Activated CD8-positive, alpha-beta T cell treated with anti-CD3 and anti-CD28 coated beads, Interleukin-2, amount 10 ng/mL, durations not matched to agents 7 days and 5 days (primary cell): Measurements from ENCODE around the gene DCBLD2. TPM values are rescaled to one million over a fixed set of nuclear protein-coding genes. Genes with fewer than 3 reads are reported as not detected.

Experiments used
- ATAC-seq: fragments of 150-1000 bp; cut with Tn5 transposase; one replicate; pipeline ENCODE4 v1.10.0; 2021; ENCODE audit warnings: moderate library complexity
- CTCF ChIA-PET: fragments of 350-600 bp; sonication (Branson Sonifier 250); formaldehyde crosslinking; loops from one replicate; lab custom pipeline; 2021; ENCODE audit warnings: antibody characterized with exemption; lab: Charles Lee
- POLR2A ChIA-PET: fragments of 350-600 bp; sonication (Branson Sonifier 250); formaldehyde crosslinking; loops from one replicate; lab custom pipeline; 2021; ENCODE audit warnings: antibody characterized with exemption; lab: Charles Lee
- DNase-seq: peaks from one replicate; pipeline ENCODE4 v3.0.0-alpha.2; 2020
- H3K27ac Mint-ChIP-seq: one replicate; pipeline ENCODE4 v1.8.0; 2021; ENCODE audit warnings: mild to moderate bottlenecking, mixed read lengths
- H3K27me3 Mint-ChIP-seq: one replicate; pipeline ENCODE4 v1.8.0; 2021; ENCODE audit warnings: low read depth, mixed read lengths
- H3K36me3 Mint-ChIP-seq: one replicate; pipeline ENCODE4 v1.8.0; 2021; ENCODE audit warnings: low read depth, mixed read lengths
- H3K4me1 Mint-ChIP-seq: one replicate; pipeline ENCODE4 v1.8.0; 2021; ENCODE audit warnings: low read depth, mixed read lengths
- H3K4me3 Mint-ChIP-seq: one replicate; pipeline ENCODE4 v1.8.0; 2021; ENCODE audit warnings: mild to moderate bottlenecking, mixed read lengths
- H3K9me3 Mint-ChIP-seq: one replicate; pipeline ENCODE4 v1.8.0; 2022; ENCODE audit warnings: mixed read lengths; ENCODE audit not compliant: insufficient read depth
- total RNA-seq, 2 experiments: library from RNA; stranded (reverse); gene quantifications; one replicate each; pipeline ENCODE4 v1.2.3, GENCODE V29; 2021

DCBLD2 gene
- total RNA-seq, 2 experiments from 2014 or later = 1.2 to 1.3 TPM

- Mint-ChIP-seq H3K36me3 (no peaks in the 10 kb centered on the region), H3K9me3 (no peaks in the 10 kb centered on the region), H3K4me3 (no peak overlapping the region), H3K27ac (no peak overlapping the region), H3K27me3 (peaks cover 11% of the 10 kb centered on the region), H3K4me1 (peaks cover 2% of the 10 kb centered on the region)
- CTCF ChIA-PET = no interaction called here
- ATAC-seq = no peak
- DNase-seq = no peak
- POLR2A ChIA-PET = no interaction called here
These were observed 125.4 kb downstream of the DCBLD2 start for GRCh38 chr3:98776140-98776493.

DNA sequence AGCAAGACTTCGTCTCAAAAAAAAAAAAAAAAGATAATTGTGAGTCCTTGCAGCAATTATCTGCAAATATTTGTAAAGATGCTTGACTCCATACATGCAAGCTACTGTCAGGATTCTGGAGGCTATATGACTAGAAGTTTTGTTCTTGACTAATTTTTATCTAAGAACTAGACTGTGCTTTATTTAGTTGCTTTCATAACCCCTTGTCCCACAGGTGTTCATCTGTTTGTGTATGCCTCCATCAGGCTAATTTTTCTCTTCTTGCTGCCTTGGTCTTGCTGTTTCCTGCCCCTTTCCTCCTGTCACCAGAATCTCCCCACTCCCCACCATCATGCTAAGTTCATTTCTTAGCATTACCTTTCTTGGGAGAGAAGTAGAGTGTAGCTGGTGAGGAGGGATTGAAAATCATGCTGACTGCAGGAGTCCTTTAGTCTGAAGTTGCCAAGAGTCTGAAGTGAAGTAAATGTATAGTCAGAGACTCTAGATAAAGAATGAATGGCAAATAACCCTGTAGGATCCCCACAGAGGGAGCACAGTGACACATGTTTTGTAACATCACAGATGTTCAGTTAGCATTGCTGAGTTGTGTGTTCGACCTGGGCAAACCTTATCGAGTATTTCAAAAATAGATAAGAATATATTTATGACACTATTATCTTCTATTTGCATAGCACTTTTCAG, 125.9 kb downstream of the DCBLD2 start:
- no peak for DNase-seq
- Mint-ChIP-seq H3K27ac (no peak overlapping the region), H3K27me3 (peaks cover 11% of the 10 kb centered on the region), H3K36me3 (no peaks in the 10 kb centered on the region), H3K9me3 (no peaks in the 10 kb centered on the region), H3K4me3 (no peak overlapping the region), H3K4me1 (peaks cover 5% of the 10 kb centered on the region)
- no peak for ATAC-seq
- CTCF ChIA-PET = no interaction called here
- POLR2A ChIA-PET = interaction anchor here (0.6 kb wide), 1 partner anchor 401 kb away, joined by 3 read pairs; no protein-coding TSS in a partner anchor

GRCh38 chr3:98772022-98772421, 129.5 kb downstream of the DCBLD2 start:
- POLR2A ChIA-PET = no interaction called here
- H3K4me3 Mint-ChIP-seq = no peak overlapping the region
- H3K9me3 Mint-ChIP-seq = no peaks in the 10 kb centered on the region
- H3K4me1 Mint-ChIP-seq = peaks cover 10% of the 10 kb centered on the region
- no peaks in the 10 kb centered on the region for H3K36me3 Mint-ChIP-seq
- no peak for DNase-seq
- CTCF ChIA-PET = interaction anchor here (1.6 kb wide), 1 partner anchor 17 kb away, joined by 3 read pairs; no protein-coding TSS in a partner anchor
- no peak overlapping the region for H3K27ac Mint-ChIP-seq
- no peak for ATAC-seq
- peaks cover 12% of the 10 kb centered on the region for H3K27me3 Mint-ChIP-seq

DNA sequence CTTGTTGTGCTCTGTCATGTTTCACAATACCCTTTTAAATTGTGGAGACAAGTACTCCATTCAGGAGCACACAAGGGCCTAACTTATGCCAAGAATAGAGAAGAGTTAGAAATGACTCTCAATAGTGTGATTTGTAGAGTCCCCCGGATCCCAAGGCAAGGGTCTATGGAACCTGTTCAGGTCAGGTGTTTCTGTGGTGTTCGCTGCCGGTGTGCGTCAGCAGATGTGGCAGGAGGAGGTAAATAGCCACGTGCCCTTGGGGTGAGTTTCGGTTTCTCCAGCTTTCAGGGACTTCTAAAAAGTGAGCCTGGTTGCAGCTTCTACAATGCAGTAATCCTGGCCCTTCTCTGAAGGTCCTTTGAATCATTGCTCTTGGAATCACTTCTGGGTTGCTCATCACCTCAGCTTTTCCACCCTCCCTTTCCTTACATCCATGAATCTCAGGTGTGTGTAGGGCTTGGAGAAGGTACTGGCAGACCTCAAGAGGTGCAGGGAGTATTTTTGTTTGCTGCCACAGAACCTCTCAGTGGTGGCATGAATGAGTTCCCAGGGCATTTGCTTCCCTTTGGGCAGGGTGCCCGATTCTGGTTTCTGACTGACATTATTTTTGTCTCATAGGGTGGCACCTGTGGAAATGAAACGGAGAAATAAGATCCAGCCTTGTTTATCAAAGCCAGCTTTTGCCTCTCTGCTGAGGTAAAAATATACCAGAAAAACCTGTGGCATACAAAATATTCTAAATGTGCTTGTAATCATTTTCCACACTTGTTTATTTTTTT, 131.0 kb downstream of the DCBLD2 start:
- Mint-ChIP-seq H3K4me1 (peaks cover 10% of the 10 kb centered on the region), H3K36me3 (no peaks in the 10 kb centered on the region), H3K27ac (peak overlapping the region; percentile 21), H3K9me3 (no peaks in the 10 kb centered on the region), H3K27me3 (peaks cover 13% of the 10 kb centered on the region), H3K4me3 (no peak overlapping the region)
- ChIA-PET CTCF (no interaction called here), POLR2A (no interaction called here)
- ATAC-seq (peak; percentile 77), DNase-seq (peak; percentile 49)

DNA sequence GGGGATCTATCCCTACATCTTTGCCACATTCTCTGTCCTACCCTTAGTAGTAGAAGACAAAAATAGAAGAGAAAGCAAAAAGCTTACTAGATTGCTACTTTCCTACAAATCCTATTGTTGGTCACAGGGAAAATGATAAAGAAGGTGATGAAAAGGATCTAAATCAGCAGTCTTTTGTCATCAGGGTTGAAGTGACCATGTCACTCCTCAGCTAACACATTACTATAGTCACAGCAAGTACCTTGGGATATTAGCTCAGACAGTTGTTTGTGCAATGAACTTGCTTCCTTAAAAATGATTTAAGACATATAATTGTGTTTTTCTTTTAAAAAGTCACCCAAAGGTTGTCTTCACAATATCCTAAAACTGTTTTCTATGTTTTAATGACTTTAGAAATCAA, 132.0 kb downstream of the DCBLD2 start:
- H3K36me3 Mint-ChIP-seq = no peaks in the 10 kb centered on the region
- DNase-seq = no peak
- peaks cover 10% of the 10 kb centered on the region for H3K4me1 Mint-ChIP-seq
- no peak overlapping the region for H3K4me3 Mint-ChIP-seq
- ChIA-PET POLR2A (no interaction called here), CTCF (no interaction called here)
- no peaks in the 10 kb centered on the region for H3K9me3 Mint-ChIP-seq
- no peak for ATAC-seq
- H3K27me3 Mint-ChIP-seq = peaks cover 13% of the 10 kb centered on the region
- H3K27ac Mint-ChIP-seq = no peak overlapping the region

DNA sequence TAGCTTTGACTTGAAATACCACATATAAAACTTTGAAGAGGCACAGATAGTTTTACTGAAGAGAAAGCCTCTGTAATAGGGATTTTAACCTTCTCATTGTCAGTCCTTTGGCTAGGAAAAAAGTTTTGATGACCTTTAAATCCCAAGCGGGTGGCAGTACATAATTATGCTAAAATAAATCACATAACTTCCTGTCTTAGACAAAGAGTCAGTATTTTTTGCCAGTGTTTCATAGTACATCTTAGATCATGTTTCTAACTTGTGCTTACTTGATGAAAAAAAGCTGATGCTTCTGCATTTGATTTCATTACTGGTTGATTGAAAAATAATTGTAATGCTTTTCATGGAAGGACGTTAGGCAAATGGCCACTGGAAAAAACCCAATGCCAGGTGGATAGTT, 132.5 kb downstream of the DCBLD2 start:
- Mint-ChIP-seq H3K4me3 (no peak overlapping the region), H3K27me3 (peaks cover 11% of the 10 kb centered on the region), H3K9me3 (no peaks in the 10 kb centered on the region), H3K27ac (no peak overlapping the region), H3K4me1 (peaks cover 10% of the 10 kb centered on the region), H3K36me3 (no peaks in the 10 kb centered on the region)
- CTCF ChIA-PET = no interaction called here
- DNase-seq (no peak), ATAC-seq (no peak)
- POLR2A ChIA-PET = no interaction called here

DNA sequence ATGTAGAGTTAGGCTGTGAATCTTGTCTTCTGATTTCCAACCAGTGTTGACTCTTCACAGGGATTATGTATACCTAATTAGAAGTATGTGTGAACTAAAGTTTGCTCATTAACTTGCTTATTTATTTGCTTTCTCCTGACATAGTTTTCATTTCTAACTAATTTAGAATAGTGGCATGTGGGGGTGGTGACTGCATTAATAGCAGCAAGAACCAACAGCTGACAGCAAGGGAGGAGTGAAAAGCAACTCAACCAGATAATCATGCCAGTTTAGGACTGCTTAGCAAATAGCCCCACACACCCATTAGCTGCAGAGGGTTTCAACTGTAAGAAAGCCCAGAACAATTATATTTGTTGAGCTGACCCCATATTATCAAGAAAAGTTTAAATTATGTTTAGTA, 134.6 kb downstream of the DCBLD2 start:
- H3K36me3 Mint-ChIP-seq = no peaks in the 10 kb centered on the region
- no peaks in the 10 kb centered on the region for H3K9me3 Mint-ChIP-seq
- ChIA-PET POLR2A (no interaction called here), CTCF (no interaction called here)
- H3K27ac Mint-ChIP-seq = no peak overlapping the region
- H3K4me1 Mint-ChIP-seq = peaks cover 10% of the 10 kb centered on the region
- H3K27me3 Mint-ChIP-seq = peaks cover 14% of the 10 kb centered on the region
- no peak overlapping the region for H3K4me3 Mint-ChIP-seq
- no peak for ATAC-seq
- no peak for DNase-seq

DNA sequence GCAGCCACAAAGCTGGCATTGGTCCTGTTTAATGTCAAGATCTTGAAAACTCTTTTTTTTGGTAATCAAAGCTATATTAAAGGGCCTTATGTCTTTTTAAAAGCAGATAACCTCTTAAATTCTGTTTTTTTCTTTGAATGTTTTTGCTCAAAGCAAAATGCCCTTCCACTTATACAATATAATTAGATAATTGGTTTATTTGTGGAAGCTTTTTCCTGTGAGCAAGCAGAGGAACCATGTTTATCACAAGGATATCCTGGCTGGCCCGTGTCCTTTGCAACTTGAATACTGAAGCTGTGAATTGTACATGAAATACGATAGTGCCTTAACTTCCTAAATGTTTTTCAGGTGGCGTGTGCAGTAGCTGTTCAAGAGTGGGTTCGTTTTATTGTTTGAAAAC, 135.8 kb downstream of the DCBLD2 start:
- Mint-ChIP-seq H3K36me3 (no peaks in the 10 kb centered on the region), H3K4me3 (no peak overlapping the region), H3K27ac (no peak overlapping the region), H3K27me3 (peaks cover 14% of the 10 kb centered on the region), H3K4me1 (peaks cover 10% of the 10 kb centered on the region), H3K9me3 (no peaks in the 10 kb centered on the region)
- CTCF ChIA-PET = no interaction called here
- DNase-seq (no peak), ATAC-seq (no peak)
- POLR2A ChIA-PET = no interaction called here

GRCh38 chr3:98764472-98764884, 137.0 kb downstream of the DCBLD2 start:
- ChIA-PET CTCF (no interaction called here), POLR2A (no interaction called here)
- H3K4me1 Mint-ChIP-seq = peaks cover 3% of the 10 kb centered on the region
- ATAC-seq = no peak
- H3K9me3 Mint-ChIP-seq = no peaks in the 10 kb centered on the region
- no peak overlapping the region for H3K27ac Mint-ChIP-seq
- no peaks in the 10 kb centered on the region for H3K36me3 Mint-ChIP-seq
- H3K27me3 Mint-ChIP-seq = peaks cover 15% of the 10 kb centered on the region
- no peak for DNase-seq
- no peak overlapping the region for H3K4me3 Mint-ChIP-seq

GRCh38 chr3:98763819-98764418, 137.6 kb downstream of the DCBLD2 start:
- CTCF ChIA-PET = no interaction called here

DNA sequence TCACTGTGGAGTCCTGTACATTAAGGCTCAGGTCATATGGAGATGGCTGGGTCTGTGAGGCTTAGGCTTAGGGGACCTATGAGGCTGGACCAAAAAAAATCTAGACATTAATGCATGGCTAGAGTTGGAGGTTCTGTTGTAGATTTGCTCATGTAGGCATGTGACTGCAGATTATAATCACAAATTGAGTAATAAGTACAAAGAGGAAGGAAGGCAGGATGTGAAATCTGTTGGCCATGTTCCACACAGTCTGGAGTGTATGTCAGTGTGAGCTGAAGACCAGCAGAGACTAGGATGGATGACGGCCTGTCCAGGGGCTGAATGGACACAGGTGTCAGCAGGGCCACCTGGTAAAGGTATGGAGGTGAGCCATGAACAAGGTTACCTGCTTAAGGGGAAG, 138.4 kb downstream of the DCBLD2 start, which contains the start of gene ST3GAL6:
ST3GAL6 (plus strand) TSS at position 265 of the 400 bp plus-strand sequence. CDS start 5,101 bp downstream, outside the sequence.
- ChIA-PET POLR2A (no interaction called here), CTCF (no interaction called here)
- Mint-ChIP-seq H3K36me3 (no peaks in the 10 kb centered on the region), H3K4me3 (no peak within 1 kb of the TSS), H3K27ac (no peak within 1 kb of the TSS), H3K27me3 (peaks cover 19% of the 10 kb centered on the region), H3K9me3 (no peaks in the 10 kb centered on the region), H3K4me1 (peaks cover 3% of the 10 kb centered on the region)
- DNase-seq = no peak
- no peak for ATAC-seq

More at GRCh38 chr3:98763819-98764418, 137.6 kb downstream of the DCBLD2 start:
- Mint-ChIP-seq H3K27ac (no peak overlapping the region), H3K4me3 (no peak overlapping the region), H3K9me3 (no peaks in the 10 kb centered on the region), H3K4me1 (peaks cover 3% of the 10 kb centered on the region), H3K36me3 (no peaks in the 10 kb centered on the region), H3K27me3 (peaks cover 19% of the 10 kb centered on the region)
- no peak for ATAC-seq
- no peak for DNase-seq
- POLR2A ChIA-PET = interaction anchor here (0.5 kb wide), 1 partner anchor 378 kb away, joined by 3 read pairs; no protein-coding TSS in a partner anchor
